Iris pigment epithelial cell (primary cell): ENCODE results near the gene DAB2.
"Not testable (repeated sequence)": the region's sequence is repeated elsewhere in the genome, so short reads cannot be mapped to it uniquely, and the experiment has no call there.

Experiments used
- DNase-seq: peaks from one replicate; pipeline ENCODE4 v3.0.0-alpha.2; 2011; ENCODE audit warnings: low read depth

The DAB2 gene

DNA sequence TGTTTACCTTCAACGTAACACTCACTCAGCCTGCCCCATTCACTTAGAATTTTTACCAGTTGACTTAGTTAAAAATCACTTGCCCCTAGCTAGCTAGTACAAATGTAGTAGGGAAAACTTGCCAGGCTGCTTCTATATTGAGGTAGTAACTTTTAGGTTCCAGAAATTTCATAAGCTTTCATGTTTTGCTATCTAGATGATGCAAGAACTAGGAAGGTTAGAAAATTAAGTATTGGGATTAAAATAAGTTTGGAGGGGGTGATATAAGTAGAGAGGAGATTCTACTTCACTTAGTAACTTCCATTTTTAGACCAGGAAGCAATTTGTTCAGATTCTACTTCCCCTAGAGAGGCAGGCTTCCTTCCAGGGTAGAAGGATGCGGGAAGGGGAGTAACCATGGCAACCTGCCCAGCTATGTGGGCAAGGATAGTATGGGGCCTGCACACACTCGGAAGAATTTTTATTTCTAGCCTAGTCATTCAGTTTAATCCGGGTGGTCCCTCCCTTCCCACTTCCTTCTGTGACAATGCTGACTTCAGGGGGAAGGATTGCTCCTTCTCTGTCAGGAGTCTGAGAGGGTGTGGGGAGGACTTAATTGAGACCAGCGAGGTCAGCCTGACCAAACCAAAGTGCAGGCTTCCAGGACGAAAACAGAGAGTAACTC, 4.2 kb downstream of the DAB2 start:
- peak; percentile 72 for DNase-seq

DNA sequence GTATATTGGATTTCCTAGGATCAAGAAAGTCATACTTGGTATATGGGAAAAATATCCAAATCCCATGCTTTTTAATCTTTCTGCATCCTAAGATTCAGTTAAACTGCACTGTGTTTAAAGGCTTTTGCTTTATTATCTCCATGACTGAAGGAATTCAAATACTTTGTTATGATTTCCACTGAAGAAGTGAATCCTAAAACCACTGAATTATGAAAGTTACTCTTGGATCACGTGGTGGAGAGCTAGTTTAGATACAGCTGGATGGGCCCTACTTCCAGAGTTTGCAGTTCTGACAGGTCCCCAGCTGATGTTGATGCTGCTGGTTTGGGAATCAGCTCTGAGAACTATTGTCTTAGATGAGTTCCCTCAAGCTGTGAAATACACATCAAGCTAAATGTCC, 5.0 kb downstream of the DAB2 start:
- DNase-seq = no peak

DNA sequence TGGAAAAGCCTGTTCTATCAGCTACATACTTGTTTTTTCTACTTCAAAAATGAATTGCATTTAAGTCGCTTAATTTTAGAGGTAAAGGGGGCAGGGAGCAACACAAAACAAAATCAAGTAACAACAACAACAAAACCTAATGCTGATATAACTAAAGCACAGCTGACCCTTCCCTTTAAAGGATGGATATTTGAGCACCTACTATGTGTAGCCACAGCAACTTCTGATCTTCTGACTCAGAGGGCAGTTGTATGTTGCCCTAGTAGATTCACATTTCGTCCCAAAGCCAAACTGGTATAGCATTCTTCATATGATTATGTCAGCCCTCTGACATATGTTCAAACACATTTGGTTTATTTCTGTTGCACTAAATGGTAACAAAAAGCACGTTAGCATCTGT, 6.8 kb downstream of the DAB2 start:
- no peak for DNase-seq

DNA sequence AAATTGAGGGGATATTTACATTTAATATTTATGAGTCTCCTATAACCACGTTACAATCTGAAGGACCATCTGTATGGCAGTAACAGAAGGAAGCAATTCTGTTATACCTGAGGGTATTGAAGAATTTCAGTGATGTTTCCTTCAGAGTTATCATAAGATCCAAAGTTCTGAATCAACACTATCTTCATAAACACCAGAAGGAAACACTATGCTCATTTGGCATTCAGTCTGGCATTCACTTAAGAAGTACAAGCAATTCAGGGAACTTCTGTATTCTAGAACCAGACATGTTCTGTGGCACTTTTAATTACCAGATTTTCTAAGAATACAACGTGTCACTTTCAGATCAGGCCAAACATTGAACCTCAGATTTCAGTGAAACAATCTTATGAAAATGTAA, 9.6 kb downstream of the DAB2 start:
- DNase-seq = no peak

DNA sequence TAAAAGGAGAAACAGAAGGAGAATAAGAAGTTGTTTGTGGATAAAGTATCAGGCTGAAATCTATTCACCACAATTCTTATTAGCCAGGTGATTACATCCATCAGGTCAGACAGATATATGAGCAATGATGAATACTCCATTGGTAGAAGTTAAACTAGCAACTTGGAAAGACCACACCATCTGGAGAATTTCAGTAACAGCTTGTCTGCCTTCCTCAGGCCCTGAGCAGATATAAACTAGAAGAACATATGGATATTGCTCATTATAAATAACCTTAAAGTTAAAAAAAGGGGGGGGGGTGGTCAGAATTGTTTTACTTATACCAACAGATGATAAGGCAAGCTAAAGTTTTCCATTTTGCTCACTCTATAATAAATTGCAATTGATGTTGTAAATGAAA, 10.4 kb downstream of the DAB2 start:
- DNase-seq = no peak

DNA sequence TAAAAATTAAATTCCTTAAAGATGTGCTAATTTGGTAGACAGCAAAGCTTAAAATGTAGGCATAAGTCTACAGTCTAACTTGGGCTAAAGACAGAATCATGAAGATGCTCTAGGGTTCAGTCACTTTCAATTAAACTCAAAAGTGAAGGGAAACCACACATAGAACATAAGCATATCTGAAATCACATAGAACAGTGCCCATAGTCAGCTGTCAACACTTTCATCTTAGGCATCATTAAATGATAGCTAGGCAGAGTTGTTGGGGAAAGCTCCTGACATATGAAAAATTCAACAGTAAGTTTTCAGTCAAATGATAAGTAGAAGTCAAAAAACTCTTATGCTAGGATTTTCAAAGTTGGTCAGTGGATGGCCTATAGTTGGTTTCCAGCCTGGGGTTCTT, 11.0 kb downstream of the DAB2 start:
- no peak for DNase-seq

DNA sequence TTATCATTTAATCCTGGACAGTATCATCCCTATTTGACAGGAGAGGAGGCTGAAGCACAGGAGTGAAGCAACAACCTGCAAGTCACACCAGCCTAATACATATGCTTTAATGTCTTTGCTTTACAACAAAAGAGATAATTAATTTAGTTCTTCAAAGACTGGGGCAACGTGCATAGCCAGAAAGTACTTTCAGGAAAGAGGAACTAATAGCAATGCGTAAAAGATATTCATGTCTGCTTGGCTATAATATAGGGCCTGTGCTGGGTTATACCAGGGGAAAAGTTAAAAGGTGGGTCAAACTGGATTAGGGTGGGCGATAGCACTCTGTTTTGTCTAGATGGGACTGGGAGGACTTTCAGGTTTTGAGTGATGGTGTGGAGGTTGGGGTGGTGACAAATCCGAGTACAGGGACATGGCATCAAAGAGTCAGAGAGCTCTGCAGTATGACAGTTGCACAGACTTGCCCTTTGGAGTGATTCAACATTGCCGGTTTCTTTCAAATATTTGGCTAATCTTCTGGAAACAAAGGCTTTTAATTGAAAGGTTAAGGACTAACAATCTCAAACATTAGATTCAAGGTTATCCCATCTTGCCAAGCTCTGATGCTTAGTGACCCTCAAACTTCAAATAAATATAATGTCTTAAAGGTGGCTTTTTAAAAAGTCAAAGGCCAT, 11.9 kb downstream of the DAB2 start:
- no peak for DNase-seq

DNA sequence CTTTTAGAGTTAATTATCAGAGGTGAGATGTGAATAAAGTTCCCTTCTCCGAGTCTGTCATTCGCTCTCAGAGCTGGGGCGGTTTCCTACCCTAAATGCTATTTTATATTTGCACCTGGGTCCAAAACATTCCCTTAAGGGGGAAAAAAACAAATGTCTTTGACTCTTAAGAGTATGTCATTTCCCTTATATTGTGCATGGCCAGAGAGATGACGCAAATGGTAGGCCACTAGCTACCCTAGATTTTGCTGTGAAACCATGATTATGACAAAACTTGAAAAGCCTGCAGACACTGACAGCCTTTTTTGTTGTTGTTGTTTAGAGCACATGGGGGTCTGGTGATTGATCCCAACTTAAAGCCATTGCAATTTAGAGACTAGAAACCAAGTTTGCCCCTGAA, 12.8 kb downstream of the DAB2 start:
- DNase-seq = no peak

DNA sequence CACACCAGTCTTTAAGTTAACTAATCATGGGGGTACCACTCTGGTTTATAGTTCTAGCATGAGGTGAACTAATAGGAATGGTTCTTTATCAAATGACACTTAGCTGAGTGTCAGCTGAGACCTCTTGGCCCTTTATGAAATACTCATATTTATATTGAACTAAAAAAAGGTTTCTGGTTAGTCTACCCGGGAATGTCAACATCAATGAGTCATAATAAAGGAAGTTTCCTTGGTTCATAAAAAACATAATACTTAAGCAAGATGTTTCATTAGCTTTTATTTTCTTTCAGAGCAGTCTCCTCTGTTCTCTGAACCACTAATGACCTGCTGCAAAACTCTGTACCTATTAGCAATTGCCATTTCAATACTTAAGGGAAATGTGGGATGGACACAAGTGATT, 13.7 kb downstream of the DAB2 start:
- DNase-seq = peak; percentile 83

DNA sequence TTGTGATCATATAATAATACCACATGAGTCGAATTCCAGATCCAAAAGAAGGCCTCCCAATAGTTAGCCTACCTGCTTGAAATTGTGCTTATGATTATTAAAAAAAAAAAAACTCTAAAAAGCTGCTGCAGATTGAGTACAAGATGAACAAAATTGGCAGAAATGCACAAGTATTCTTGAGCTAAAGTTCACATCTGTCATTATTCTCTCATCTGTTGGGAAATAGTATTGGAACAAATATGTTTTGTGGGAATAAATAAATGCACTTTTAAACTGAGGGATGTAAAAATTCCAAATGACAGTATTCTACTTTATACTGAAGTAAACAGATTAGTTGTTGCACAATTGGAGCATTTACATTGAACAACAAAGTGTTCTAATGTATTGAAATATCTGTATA, 15.7 kb downstream of the DAB2 start:
- no peak for DNase-seq

DNA sequence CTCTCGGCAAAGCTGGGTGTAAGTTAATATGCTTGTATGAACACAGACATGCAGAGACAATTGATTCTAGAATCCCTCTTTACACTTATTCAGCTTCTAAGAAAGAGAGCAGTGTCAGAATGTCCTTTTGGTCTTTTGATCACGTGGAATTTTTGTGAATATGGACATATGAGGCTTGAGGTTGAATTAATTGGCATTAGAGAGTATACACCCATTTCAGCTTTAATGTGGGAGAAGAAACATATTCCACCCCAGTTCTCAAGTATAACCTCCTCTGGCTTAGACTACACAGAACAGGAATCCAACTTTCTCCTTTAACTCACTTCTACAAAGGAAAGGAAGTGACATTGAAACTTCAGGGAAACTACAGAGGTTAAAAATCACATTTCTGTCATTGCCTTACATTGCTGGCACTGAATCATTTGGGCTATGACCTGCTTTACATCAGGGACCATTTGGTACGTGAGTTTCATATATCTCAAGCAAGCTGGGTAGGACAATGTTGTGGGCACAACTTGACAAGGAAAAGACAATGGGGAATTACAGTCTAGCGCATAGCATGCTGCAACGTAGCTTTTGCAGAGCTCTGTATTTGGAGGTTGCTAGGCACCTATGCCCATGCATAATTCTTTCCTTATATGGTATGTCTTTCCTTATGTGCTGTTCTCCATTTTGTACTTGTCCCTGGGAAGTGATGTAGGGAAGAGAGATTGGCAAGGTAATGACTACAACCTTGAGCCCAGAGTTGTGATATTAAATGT, 19.5 kb downstream of the DAB2 start:
- no peak for DNase-seq

DNA sequence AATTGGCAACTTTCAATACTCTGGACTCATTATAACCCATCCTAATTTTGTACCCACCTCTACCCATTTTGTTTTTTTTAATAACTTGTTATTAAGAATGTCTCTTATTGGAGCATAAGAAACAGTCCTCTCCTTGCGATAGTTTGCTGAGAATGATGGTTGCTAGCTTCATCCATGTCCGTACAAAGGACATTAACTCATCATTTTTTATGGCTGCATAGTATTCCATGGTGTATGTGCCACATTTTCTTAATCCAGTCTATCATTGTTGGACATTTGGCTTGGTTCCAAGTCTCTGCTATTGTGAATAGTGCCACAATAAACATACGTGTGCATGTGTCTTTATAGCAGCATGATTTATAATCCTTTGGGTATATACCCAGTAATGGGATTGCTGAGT, 21.0 kb downstream of the DAB2 start:
- DNase-seq = not testable (repeated sequence)

DNA sequence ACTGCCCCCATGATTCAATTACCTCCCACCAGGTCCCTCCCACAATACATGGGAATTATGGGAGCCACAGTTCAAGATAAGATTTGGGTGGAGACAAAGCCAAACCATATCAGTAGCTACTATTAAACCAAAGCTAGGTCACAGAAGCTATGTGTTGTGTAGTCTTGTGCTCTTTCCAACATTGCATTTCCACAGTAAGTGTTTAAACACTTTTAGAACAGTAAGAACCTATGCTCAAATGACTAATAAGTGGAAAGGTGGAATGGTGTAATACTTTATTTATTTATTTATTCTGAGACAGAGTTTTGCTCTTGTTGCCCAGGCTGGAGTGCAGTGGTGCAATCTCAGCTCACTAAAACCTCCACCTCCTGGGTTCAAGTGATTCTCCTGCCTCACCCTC, 22.6 kb downstream of the DAB2 start:
- DNase-seq = peak; percentile 50

DNA sequence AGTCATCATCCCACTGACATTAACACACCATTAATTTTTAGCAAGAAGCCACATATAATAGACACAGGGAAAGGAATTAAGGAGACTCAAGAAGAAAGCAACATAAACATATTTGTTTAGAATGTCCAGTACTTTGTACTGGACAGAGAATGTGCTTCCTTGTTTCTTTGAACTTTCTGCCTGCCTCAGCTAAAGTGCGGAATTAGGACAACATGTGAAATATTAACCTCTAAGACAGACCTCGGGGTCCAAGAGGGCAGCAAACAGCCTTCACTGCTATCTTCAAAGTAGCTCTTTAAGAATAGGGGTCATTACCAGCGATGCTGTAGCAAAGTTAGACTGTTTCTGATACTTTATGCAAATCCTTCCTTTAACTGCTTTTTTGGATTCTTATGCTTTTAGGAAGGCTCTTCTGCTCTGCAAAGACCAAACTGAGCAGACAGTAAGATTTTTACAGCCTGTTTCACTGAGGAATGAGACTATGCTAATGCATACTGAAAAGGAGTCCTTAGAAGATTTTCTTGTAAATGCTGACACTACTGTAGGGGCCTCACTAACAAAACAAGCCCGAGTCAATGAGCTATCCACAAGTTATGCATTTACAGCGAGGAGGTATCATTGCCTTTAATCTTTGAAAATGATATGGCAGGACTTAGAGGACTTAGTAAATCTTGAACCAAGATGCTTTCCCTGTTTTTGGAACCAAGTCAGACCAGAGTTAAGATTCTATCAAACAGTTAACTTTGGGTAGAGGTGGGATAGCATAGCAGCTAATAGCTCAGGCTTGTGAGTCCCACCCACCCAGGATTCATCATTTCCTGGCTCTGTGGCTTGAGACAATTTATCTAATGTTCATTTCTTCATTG, 23.8 kb downstream of the DAB2 start:
- peak; percentile 68 for DNase-seq

DNA sequence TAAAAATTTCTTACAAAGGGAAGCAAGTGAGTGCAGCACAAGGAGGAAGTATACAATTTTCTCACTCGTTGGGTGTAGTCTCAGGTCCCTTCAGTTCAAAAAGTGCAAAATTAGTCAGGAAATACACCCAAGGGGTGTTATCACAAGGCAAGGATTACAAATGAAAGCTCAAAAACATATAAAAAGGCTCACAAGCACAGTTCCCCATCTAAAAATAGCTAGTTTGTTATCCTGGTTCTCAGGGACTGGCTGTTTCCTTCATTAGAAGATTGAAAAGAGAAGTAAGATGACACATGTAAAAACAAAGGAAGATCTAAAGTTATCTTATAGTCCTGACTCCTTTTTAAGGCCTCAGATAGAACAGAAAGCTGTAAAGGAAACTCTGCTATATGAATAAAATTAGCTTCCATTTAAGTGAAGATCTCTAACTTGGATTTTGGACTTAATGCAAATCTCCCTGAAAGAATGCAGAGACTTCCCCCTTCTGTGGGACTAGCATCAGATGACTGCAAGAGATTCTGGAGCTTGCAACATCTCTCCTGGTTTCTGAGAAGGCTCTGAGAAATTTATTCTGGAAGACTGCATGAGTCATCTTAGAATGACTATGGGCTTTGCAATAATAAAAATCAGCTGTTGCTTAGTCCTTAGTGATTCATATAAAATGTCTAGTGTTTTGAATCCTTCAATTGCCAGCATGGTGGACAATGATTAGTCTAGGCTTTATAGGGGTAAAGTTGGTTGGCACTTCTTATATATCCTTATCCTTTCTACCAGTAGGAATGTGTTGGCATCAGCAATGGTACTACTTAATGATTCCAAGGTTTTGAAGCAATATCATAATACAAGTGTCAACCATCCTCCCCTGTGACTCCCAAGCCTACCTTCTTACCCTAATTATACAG, 25.4 kb downstream of the DAB2 start:
- DNase-seq = peak; percentile 99

DNA sequence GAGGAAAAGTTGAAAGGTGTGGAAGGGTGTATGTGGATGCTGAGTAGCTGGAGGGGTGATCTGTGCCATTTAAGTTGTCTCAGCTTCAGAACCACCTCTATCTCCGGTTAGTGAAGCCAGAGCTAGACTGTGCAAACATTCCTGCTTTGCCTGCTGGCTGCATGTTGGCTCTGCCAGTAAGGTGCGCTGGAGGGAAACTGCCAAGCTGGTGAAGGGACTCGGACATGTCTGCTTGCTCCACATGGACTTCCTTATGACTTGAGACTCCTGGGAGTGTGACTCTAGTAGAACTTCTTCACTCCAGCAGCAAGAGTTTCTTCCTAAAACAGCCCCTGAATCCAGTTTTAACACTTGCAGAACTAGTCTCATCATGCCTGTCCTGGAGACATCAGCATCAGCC, 27.9 kb downstream of the DAB2 start:
- DNase-seq = no peak

DNA sequence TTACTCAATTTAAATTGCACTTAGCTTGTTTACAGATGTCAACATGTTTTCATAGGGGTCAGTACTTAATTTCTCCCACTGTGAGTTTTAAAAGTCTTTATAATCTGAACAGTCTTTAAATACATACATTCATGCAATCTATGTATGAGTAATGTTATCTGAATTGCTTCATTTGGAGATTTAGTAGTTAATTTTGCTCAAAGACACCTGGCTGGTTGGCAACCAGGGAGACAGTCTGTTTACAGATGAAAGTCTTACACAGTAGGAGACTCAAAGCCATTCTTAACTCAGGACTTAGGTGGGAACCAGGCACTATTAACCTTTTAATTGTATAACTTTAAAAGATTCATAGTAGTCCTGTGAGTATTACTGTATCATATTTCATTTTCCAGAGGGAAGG, 29.3 kb downstream of the DAB2 start:
- DNase-seq = peak; percentile 41

DNA sequence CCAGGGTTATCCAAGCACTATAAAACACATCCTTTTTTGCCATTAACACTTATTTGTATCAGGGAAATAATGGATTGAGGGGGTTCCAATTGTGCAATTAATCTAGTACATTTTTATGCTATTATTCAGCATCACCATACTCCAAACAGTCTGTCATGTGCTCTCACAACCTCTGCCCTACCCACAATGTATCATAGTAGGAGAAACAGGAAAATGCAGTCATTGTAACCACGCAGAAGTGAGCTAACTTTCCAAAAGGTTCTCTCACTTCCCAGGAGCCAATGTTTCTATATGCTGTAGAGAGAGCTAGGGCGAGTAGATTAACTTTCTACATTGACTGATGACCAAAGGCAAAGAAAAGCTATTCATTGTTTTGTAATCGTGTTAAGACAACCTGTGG, 29.8 kb downstream of the DAB2 start:
- peak; percentile 91 for DNase-seq

DNA sequence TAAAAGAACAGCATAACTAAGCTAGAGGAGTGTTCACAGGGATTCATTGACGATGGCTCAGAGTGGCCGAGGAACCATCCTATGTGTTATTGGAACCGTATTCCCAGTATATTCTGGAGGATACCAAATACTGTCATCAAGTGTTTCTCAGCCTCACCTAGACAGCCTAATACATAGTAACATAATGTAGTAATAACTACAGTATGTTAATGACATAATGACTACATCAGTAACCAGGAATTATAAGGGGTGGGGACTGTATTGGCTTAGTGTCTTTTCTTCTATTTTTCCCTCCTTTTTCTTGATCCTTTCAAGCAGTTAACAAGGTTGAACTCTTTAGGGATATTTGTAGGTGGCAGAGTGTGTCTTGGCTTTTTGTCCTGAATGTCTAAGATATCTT, 33.8 kb downstream of the DAB2 start:
- DNase-seq = no peak

DNA sequence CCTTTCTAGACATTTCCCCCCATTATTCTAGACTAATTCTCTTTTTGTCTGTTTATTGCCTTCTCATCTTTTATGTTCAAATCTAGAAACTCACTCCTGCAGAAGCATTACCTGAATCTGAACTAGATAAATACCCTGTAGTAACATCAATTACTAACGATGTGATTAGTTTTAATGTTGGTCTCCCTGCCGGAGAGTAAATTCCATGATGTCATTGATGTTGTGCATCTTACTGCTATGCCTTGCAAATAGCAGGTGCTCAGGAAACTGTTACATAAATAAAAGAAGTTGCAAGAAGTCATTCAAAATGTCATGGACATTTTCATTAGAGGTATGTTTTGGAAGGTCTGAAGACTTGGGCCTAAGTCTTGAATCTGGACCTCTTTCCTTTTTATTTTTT, 37.5 kb downstream of the DAB2 start:
- no peak for DNase-seq

DNA sequence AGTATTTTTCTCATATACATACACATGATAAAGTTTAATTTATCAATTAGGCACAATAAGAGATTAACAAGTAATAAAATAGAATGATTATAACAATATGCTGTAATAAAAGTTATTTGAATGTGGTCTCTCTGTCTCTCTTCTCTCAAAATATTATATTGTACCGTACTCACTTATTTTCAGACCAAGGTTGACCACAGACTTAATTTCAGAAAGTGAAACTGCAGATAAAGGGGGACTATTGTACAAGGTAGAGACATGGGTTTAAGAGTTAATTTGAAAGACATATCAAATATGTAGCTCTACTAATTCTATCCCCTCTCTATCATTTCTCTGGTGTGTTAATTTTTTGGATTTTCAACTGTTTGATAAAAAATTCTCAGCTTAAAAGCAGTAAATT, 40.5 kb downstream of the DAB2 start:
- no peak for DNase-seq
